Adipocyte (in vitro differentiated cells): ENCODE results near the gene POU3F2.

ENCODE experiments used
- DNase-seq: peaks from one replicate; pipeline ENCODE4 v3.0.0-alpha.2; 2015; ENCODE audit warnings: low read depth
- H3K27me3 ChIP-seq: replicated peaks from 2 replicates; pipeline ENCODE4 v1.7.0; 2013; ENCODE audit warnings: mild to moderate bottlenecking, low read length, moderate library complexity; ENCODE audit not compliant: control insufficient read depth, insufficient read depth
- H3K36me3 ChIP-seq: 2 replicates; pipeline ENCODE4 v1.7.0; 2013; ENCODE audit warnings: low read length, mild to moderate bottlenecking, moderate library complexity; ENCODE audit not compliant: control insufficient read depth, insufficient read depth, severe bottlenecking
- H3K4me1 ChIP-seq: 2 replicates; pipeline ENCODE4 v1.7.0; 2013; ENCODE audit warnings: mild to moderate bottlenecking, low read length, moderate library complexity; ENCODE audit not compliant: control insufficient read depth, insufficient read depth
- H3K4me3 ChIP-seq: 2 replicates; pipeline ENCODE4 v1.7.0; 2013; ENCODE audit warnings: mild to moderate bottlenecking, low read length, moderate library complexity
- H3K9ac ChIP-seq: 2 replicates; pipeline ENCODE4 v1.7.0; 2013; ENCODE audit warnings: mild to moderate bottlenecking, low read length, moderate library complexity
- H3K9me3 ChIP-seq: 2 replicates; pipeline ENCODE4 v1.7.0; 2013; ENCODE audit warnings: mild to moderate bottlenecking, low read length, moderate library complexity; ENCODE audit not compliant: control insufficient read depth

POU3F2 gene

GRCh38 chr6:98840385-98840784 is 6.0 kb downstream of the POU3F2 start:
- DNase-seq: no peak
- peaks cover 92% of the 10 kb centered on the region for H3K27me3 ChIP-seq
- no peaks in the 10 kb centered on the region for H3K9me3 ChIP-seq
- peaks cover under 1% of the 10 kb centered on the region for H3K4me1 ChIP-seq
- H3K4me3 ChIP-seq: no peak overlapping the region
- no peak overlapping the region for H3K9ac ChIP-seq
- no peaks in the 10 kb centered on the region for H3K36me3 ChIP-seq

- peaks cover 90% of the 10 kb centered on the region for H3K27me3 ChIP-seq
- H3K4me3 ChIP-seq: no peak overlapping the region
- DNase-seq: no peak
- H3K4me1 ChIP-seq: peaks cover 3% of the 10 kb centered on the region
- no peak overlapping the region for H3K9ac ChIP-seq
- H3K36me3 ChIP-seq: no peaks in the 10 kb centered on the region
- H3K9me3 ChIP-seq: no peaks in the 10 kb centered on the region
Observed at GRCh38 chr6:98840996-98841513, 6.7 kb downstream of the POU3F2 start.

DNA sequence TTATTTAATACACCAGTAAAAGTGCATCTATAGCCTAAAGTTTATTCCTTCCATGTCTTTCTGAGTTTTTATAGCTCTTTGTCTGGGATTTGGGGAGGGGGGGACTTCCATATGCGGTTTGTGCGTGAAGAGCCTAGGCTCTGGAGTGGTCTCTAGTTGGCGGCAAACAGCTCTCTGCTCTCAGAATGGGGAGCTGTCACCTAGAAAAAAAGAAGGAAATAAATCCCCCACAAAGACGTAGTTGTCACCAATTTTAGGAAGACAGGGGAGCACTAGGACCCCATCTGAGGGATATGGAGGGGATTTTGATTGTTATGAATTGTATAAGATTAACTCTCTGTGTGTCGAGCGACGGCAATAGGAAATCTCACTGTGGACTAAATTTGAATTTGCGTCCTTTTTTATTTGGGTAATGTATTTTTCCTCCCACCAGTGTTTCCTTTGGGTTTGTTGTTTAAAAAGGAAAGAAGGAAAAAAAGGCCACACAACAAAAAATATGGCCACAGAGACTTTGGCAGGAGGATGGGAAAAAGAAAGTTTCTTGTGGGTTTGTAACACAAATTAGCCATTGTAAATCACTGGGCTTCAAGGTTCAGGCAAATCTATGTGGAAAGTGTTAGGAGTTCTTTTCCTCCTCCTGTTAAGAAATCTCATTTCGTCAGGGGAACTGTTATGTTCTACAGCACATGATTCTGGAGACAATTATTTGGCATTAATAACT is 7.4 kb downstream of the POU3F2 start:
- Histone ChIP-seq H3K9me3 (no peaks in the 10 kb centered on the region), H3K4me3 (no peak overlapping the region), H3K9ac (no peak overlapping the region), H3K27me3 (peaks cover 90% of the 10 kb centered on the region), H3K36me3 (no peaks in the 10 kb centered on the region), H3K4me1 (peaks cover 3% of the 10 kb centered on the region)
- DNase-seq: no peak

DNA sequence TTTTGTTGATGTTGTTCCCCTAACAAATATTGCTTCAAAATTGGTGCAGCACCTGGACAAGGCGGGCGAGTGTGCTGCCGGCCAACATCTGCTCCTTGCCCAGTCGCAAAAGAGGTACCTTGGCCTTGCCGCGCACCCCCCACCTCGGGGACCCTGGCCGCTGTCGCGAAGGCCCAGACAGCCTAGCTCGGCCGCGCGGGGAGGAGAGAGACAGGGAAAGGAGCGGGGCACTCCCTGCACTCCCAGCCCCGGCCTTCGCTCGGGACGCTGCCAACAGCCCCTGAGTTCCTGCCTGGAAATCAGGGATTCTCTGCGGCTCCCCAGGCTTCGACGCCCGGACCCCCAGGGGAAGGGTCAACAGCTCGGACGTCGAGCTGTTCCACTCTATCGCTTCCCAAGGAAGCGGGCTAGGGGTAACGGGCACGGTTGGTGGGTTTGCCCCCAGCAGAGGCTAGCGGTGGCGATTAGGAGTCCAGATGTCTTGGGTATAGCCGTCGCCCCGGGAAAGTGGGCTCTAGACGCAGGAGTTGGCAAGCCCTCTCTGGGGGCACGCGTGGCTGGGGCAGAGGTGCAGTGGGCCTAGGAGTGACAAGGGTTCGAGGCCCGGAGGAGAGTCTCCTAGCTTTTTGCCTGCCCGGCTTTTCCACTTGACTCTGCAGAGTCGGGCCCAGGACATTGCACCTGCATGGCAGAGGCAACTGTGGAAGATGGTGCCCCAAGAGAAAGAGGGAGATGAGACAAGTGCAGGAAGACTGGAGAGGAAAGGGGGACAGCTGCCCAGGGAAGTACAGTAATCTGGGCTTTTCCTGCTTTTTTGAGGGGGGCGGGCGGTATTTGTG is 8.2 kb downstream of the POU3F2 start:
- Histone ChIP-seq H3K36me3 (no peaks in the 10 kb centered on the region), H3K9me3 (no peaks in the 10 kb centered on the region), H3K4me1 (peaks cover 4% of the 10 kb centered on the region), H3K27me3 (peaks cover 90% of the 10 kb centered on the region), H3K9ac (no peak overlapping the region), H3K4me3 (no peak overlapping the region)
- no peak for DNase-seq

GRCh38 chr6:98843271-98844243 is 9.2 kb downstream of the POU3F2 start:
- H3K27me3 ChIP-seq: peaks cover 87% of the 10 kb centered on the region
- peaks cover 10% of the 10 kb centered on the region for H3K4me1 ChIP-seq
- H3K4me3 ChIP-seq: no peak overlapping the region
- no peaks in the 10 kb centered on the region for H3K36me3 ChIP-seq
- H3K9ac ChIP-seq: no peak overlapping the region
- DNase-seq: no peak
- H3K9me3 ChIP-seq: no peaks in the 10 kb centered on the region

- no peak overlapping the region for H3K4me3 ChIP-seq
- no peaks in the 10 kb centered on the region for H3K9me3 ChIP-seq
- H3K27me3 ChIP-seq: peaks cover 84% of the 10 kb centered on the region
- no peak overlapping the region for H3K9ac ChIP-seq
- H3K36me3 ChIP-seq: no peaks in the 10 kb centered on the region
- no peak for DNase-seq
- peaks cover 10% of the 10 kb centered on the region for H3K4me1 ChIP-seq
Observed at GRCh38 chr6:98844244-98845210, 10.2 kb downstream of the POU3F2 start.

DNA sequence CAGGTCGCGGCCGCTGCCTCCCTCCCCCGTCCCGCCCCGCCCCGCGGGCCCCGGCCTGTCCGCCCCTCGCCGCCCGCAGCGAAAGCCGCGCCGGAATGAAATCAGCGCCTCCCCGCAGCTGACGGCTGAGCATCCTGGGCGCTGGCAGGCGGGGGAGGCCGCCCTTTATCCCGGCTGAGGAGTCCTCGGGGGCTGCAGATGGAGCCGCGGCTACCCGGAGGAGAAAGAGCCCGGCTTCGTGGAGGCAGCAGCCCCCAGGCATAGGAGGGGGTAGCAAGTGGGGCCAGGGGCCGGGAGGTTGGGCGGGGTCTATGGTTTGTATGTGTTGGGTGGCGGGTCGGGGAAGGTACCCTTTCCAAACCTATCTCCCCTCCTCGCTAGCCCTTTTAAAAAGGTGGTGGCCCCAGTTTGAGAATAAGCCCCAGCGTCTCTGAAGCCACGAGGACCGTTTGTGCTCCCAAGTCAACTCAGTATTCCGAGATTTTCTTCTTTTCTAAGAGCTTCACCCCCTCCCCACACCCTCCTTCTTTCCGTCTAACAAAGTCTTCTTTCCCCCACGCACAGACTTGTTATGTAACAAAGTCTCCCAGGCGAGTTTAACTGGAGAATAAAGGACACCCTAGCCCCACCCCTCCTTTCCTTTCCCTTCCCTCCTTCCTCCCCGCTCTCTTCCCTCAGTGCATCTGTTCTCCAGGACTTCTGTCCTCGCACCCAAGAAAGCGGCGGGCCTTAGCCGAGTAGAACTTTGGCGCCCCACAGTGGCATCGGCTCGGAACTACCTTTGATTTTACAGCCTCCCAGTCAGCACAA is 11.0 kb downstream of the POU3F2 start:
- H3K9me3 ChIP-seq: no peaks in the 10 kb centered on the region
- H3K36me3 ChIP-seq: no peaks in the 10 kb centered on the region
- peaks cover 81% of the 10 kb centered on the region for H3K27me3 ChIP-seq
- peak; percentile 90 for DNase-seq
- H3K4me1 ChIP-seq: peaks cover 10% of the 10 kb centered on the region
- H3K9ac ChIP-seq: no peak overlapping the region
- H3K4me3 ChIP-seq: no peak overlapping the region

DNA sequence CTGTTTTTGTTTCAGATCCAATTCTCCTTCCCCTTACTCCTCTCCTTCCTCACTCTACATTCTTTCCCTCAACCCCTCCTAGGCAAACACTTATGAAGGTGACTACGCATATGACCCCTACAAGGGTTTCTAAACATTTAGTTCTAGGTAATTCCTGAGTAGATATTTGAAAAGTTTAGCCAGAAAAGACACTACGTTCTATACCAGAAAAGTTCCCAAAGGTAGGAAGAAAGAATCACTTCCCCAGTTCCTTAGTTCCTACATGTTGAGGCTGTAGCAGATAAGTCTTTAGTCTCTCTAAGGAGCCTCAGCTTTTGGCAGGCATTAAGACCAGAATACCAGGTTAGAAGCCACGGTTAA is 11.6 kb downstream of the POU3F2 start:
- no peaks in the 10 kb centered on the region for H3K9me3 ChIP-seq
- no peaks in the 10 kb centered on the region for H3K36me3 ChIP-seq
- H3K9ac ChIP-seq: no peak overlapping the region
- H3K4me3 ChIP-seq: no peak overlapping the region
- H3K27me3 ChIP-seq: peaks cover 79% of the 10 kb centered on the region
- DNase-seq: no peak
- peaks cover 10% of the 10 kb centered on the region for H3K4me1 ChIP-seq

GRCh38 chr6:98847416-98847778 is 13.0 kb downstream of the POU3F2 start:
- Histone ChIP-seq H3K4me1 (peaks cover 10% of the 10 kb centered on the region), H3K9me3 (no peaks in the 10 kb centered on the region), H3K36me3 (no peaks in the 10 kb centered on the region), H3K9ac (peak overlapping the region; percentile 32), H3K27me3 (peaks cover 67% of the 10 kb centered on the region), H3K4me3 (peak overlapping the region; percentile 55)
- DNase-seq: no peak
